GM19025 (cell line): Measurements from ENCODE around the gene ETHE1.
A peak's percentile ranks its signal among the peaks of the same experiment; 100 is the strongest.

Source experiments
- ATAC-seq: cut with Tn5 transposase; IDR thresholded peaks from one replicate; pipeline ENCODE4 v1.9.1; 2021; ENCODE audit warnings: mild to moderate bottlenecking, low read depth, moderate library complexity; ENCODE audit not compliant: unreplicated experiment

The ETHE1 gene, protein sequence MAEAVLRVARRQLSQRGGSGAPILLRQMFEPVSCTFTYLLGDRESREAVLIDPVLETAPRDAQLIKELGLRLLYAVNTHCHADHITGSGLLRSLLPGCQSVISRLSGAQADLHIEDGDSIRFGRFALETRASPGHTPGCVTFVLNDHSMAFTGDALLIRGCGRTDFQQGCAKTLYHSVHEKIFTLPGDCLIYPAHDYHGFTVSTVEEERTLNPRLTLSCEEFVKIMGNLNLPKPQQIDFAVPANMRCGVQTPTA

DNA sequence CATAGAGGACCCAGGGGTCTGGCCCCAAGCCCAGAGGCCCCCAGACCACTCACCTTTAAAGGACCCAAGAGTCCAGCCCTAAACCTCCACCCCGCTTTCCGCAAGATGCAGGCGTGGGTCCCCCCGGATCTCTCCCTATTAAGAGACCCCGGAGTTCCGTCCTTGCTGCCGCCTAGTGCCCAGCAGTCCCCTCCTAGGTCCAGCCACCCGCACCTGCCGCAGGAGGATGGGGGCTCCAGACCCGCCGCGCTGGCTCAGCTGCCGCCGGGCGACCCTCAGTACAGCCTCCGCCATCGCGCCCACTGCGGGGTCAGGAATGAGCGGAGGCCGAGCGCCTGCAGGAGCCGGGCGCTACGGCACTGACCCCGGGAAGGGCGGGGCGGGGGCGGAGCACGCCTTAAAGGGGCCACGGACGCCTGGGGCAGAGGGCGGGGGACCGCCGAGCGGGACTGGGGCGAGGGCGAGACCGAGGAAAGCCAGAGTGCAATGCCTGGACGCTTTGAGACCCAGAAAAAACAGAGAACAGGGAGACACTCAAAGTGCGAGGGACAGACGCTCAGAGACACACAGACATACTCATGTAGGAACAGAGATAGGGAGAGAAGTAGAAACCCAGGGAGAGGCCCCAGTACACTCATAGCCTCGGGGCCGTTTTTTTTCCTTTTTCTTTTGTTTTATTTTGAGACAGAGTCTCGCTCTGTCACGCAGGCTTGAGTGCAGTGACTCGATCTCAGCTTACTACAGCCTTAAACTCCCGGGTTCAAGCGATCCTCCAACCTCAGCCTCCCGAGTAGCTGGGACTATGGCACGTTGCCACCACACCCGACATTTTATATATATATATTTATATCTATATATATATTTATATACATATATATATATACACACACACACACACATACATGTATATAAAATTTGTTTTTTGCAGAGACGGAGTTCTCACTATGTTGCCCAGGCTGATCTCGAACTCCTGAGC is at the start of gene ETHE1:
Gene ETHE1, minus strand, starts transcription at position 318 of the 976 bp plus-strand sequence. Its CDS starts 24 bp downstream, at position 294.
- peak; percentile 85 for ATAC-seq

DNA sequence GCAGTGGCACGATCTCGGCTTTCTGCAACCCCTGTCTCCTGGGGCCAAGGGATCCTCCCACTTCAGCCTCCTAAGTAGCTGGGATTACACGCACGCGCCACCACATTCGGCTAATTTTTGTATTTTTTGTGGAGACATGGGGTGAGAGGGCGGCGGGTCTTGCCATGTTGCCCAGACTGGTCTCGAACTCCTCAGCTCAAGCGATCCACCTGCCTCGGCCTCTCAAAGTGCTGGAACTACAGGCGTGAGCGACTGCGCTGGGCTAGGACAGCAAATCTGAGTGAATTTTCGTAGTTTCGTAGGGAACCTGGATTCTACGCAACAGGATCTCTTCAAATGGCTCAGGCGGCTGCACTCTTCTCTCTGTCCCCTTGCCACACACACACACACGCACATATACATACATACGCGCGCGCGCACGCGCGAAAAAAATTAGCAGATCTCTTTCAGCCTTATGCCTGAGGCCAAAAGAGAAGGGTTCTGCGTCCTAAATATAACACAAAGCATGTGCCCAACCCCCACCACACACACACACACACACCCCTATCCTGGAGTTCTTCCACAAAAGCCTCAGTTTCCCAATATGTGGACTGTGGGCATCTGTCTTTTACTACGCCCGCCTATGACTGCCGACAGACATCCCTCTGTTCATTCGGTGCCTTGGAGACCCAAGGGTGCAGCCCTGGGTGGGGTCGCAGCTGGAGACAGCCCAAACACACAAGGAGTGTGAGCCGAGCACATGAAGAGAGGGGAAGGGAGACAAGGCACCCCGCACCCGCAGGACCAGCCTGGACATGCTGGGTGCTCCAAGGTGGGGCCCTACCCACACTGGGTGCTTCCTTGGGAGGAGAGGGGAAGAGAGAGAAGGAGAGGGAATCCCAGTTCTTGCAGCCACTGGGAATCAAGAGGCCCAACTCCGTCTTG is 49.2 kb upstream of the ETHE1 start:
- ATAC-seq, result no peak

DNA sequence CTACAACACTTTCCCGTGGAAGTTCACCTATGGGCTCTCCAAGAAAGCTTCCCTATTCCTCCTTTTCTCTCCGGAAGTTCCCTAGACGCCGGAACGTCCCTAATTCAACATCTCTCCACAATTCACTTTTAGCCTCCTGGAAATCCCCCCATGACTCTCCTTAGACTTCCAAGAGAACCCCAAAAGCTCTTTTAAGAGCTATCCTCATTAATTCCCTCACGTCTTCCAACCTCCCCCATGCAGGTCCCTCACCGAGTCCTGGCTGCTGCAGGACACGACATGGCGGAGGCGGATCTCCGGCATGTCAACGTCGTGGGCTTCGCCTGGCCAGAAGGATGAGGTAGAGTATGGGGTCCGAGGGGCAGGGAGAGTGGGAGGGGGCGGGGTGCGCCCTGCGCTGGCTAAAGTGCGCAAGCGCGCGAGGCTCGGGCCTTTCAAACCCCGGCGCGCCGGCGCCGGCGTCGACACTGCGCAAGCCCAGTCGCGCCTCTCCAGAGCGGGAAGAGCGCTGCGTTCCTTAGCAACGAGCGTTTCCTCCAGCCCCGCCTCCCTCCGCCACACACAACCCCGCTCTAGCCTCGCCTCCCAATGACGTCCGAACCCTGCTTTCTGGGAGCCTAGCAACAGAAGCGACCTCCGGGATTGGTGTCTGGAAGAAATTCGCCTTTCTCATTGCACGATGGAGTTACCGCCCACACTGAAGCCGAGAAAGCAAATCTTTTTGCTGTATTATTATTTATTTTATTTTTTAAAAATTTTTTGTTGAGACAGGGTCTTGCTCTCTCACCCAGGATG is 48.4 kb upstream of the ETHE1 start, which contains the start of the genes PINLYP and XRCC1:
Gene PINLYP, plus strand, starts transcription at position 646 of the 795 bp plus-strand sequence. CDS start 1,391 bp downstream, outside the sequence.
Gene XRCC1, minus strand, starts transcription at position 372 of the 795 bp plus-strand sequence. Its CDS starts 69 bp downstream, at position 303.
- ATAC-seq, result peak; percentile 95

DNA sequence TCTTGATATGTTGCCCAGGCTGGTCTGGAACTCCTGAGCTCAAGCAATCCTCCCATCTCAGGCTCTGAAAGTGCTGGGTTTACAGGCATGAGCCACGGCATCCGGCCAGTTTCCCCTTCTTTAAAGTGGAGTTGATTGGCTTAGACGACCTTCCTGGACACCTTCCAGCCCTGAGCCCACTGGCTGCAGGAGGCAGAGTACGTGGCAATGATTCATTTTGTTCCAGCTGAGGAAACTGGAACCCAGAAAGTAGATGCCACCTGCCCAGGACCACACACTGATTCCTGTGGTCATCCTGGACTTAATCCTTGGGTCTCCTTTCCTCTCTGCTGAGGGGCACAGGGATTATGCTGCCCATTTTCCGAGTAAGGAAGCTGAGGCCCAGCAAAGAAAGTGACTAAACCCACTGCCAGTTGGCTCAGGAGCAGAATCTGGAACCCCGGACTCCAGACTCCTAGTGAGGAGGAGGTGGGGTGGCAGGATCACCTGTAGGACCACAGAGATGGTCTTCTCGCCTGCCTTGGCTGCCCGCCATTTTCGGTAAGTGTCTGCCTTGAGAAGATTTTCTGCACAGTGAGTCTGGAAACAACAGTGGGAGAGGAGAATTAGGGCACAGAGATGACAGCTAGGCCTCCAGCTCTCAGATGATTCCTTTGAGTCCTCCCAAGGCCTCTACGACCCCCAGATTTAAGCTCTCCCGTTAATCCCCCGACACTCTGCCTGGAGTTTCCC is 47.6 kb upstream of the ETHE1 start:
- no peak for ATAC-seq

DNA sequence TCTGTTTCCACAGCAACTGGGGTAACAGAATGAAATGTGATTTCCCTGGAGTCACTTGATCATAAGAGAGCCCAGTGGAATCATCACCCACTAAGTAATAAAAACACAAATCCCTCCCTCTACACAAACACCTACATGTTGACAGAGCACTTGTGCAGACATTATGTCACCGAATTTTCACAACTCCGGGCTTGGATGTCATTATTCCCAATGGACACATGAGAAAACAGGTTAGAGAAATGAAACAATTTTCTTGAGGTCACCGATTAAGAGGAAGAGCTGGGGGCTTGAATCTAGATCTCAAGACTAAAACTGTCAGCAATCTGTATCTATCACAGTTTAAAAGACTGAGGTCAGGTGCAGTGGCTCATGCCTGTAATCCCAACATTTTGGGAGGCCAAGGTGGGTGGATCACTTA is 45.2 kb upstream of the ETHE1 start:
- ATAC-seq, result no peak

DNA sequence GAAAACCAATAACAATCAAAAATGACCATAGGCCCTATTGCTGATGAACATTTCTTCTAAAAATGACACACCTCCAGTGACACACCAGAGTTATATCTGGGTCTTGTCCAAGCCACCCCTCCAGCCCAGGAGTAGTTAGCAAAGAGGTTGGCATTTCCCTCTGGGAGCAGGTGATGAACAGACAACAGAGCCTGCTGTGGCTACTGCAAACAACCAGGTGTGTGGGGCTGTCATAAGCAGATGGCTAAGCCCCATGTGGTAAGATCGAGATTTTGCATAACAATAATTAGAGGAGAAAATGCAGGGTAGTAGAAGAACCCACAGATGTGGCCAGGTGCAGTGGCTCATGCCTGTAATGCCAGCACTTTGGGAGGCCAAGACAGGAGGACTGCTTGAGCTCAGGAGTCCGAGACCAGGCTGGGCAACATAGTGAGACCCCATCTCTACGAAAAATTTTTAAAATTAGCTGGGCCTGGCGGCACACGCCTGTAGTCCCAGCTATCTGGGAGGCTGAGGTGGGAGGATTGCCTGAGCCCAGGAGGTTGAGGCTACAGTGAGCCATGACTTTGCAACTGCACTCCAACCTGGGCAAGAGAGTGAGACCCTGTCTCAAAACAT is 43.3 kb upstream of the ETHE1 start:
- ATAC-seq, result no peak

DNA sequence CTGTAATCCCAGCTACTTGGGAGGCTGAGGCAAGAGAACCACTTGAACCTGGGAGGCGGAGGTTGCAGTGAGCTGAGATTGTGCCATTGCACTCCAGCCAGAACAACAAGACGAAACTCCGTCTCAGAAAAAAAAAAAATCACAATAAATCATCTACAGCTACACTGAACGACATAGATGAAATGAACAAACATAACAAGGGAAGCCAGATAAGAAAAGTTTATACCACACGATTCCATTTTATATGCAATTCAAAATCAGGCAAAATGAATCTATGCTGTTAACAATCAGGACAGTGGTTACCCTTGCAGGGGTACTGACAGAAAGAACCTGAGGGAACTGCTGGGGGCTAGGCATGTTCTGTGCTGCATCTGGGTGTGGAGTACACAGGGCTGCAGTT is 42.7 kb upstream of the ETHE1 start:
- no peak for ATAC-seq

DNA sequence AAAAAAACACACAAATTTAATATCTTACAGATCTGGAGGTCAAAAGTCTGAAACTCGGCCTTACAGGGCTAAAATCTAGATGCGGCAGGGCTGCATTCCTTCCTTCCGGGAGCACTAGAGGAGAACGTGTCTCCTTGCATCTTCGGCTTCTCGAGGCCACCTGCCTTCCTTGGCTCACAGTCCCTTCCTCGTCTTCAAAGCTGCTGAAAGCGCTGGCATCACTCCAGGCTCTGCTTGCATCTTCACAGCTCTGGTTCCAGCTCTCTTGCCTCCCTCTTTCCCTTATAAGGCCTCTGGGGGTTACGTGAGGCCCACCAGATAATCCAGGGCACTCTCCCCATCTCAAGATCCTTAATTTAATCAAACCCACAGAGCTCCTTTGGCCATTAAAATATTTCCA is 37.8 kb upstream of the ETHE1 start:
- ATAC-seq, result no peak

DNA sequence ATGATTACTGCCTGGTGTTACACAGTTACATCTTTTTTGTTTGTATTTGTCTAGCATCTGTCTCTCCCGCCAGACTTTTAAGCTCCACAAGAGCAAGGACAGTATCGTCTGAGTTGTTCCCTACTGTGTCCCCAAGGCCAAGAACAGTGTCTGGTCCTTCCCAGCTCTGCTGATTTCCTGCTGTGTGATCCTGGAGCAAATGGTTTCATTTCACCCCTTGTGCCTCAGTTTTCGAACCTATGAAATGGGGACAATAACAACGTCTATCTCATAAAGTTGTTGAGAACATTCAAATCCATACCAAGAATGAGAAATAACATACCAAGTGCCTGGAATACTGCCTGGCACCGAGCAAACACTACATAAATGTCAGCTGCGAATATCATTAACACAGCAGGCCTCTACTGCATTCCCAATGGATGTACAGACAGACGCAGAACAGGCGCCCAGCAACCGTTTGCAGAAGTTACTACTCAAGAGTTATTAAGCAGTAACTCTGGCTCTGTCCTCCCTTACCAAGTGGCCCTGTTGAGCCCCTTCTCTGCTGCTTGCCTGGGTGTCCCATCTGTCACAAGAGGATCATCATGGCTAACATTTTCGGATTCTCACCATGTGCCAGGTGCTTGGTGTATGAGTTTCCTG is 36.9 kb upstream of the ETHE1 start:
- no peak for ATAC-seq

DNA sequence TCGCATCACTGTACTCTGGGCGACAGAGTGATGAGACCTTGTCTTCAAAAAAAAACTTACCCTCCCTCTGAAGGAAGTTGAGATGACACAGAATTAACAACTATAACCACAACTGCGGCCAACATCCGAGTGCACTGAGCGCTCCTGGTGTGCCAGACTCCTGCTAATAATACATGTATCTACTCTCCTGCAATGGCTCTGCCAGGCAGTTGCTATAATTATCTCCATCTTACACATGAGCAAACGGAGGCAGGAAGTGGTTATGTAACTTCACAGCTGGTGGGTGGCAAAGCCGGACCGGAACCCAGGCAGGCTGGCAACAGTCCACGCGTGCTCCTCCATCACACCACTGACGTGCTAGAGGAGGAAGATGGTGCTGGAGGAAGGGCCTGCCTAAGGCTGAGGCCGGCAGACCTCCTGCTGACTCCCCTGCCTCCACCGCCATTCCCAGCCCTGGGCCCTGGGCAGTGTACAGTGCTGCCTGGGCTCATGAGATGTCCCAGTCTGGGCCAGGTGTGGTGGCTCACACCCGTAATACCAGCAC is 35.8 kb upstream of the ETHE1 start:
- ATAC-seq, result peak; percentile 69

DNA sequence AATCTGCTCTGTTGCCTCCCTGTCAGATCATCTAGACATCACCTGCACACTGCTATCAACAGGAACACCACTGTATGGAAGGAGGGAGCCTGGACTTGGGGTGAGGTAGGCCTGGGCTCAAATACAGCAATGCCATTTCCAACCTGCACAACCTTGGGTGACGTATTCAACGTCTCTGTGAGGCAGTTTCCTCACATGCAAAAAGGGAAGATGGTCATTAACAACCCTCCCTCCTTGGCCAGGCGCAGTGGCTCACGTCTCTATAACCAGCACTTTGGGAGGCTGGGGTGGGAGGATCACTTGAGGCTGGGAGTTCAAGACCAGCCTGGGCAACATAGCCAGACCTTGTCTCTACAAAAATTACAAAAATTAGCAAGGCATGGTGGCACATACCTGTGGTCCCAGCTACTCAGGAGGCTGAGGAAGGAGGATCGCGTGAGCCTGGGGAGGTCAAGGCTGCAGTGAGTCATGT is 35.3 kb upstream of the ETHE1 start:
- no peak for ATAC-seq

DNA sequence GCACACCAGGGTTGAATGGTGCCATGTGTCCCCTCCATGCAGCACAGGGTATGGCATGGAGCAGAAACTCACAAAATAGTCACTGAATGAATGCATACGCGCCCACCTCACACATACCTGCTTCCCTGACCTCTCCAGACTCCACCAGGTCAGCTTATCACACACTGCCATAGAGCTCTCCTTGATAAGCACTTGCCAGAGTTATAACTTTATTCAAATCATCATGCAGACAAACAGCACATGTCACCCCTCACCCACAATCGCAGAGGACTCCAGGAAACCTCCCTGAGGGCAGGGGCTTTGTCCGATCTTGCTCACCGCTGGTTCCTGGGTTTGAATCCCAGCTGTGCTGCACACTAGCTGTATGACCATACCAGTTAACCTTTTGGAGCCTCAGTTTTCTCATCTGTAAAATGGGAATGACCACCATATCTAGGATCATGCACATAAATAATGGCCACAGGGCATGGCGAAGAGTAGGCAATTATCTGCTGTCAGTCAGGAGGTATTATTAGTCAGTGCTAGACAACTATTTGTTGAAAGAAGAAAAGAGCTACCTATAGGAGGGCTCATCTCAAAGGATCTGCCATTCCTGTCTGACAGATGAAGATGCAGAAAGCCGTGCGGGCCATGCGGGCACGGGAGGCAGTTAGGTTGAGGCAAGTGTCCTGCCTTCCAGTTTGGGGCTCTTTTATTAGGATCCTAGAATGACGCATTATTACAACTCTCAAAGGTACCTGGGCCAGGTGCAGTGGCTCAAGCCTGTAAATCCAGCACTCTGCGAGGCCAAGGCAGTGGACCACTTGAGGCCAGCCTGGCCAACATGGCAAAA is 34.4 kb upstream of the ETHE1 start:
- no peak for ATAC-seq

DNA sequence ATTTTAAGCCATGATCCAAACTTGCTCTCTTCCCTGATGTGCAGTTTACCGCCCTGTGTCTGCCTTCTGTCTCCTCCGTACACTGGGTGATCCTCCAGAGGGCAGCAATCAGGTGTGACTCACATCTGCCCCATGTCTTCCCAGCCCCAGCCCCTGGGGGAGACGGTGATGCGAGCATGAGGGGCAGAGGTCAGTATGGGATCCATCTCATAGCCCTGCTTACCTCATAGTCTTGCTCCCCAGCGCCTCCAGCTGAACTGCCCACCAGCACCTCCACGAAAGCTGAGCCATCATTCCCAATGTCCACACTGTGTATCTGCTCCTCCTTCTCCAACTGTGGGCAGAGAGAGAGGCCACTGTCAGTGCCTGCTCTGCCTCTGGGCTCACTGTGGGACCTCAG is 33.7 kb upstream of the ETHE1 start:
- ATAC-seq, result no peak

DNA sequence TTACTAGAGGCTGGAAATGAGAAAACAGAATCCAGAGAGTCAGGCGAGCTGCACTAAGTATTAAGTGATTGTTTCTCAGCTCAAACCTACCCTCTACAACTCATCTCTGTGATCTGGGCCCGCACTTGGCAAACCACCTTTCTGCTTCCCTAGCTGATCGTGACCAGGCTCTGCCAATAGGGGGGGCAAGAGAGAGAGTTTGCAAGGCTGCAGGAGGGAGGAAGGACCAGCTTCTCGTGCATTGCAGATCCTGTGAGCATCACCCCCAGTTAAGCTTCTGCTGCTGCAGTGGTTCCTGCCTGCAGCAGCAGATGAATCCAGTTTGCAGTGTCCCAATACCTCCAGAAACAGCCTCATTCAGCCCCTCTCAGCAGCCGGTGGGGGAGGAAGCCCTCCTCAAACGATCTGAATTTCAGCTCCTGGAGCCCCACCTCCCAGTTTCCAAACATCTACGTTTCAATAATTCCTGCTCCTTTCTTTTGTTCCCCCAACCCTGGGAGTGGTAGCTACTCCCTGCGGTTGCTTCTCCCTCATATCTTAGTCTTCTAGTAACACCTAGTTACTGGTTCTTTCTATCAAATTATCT is 28.3 kb upstream of the ETHE1 start:
- no peak for ATAC-seq

DNA sequence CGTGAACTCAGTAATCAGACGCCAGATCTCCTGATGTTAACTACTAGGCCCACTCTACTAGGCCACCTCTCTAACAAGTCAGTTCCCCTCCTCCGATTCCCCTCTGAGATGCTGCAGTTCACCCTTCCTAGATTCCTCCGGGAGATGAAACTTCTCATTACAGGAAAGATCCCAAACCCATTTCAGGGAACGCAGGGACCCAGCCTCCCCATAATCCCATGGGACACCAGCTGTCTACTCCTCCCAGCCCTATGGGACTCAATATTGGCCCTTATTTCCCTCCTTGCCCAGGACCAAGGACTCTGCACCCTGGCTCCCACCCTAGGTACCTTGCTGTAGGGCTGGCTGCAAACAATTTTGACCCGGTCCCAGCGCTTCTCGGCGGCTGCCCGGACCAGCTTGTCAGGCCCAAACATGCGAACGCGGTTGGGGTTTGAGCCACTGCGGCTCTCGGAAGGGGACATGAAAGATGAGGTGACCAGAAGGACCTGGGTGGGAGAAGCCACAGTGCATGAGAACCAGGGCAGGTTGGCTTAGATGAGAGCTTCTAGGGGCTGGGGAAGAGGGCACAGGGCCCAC is 27.4 kb upstream of the ETHE1 start:
- ATAC-seq, result no peak

DNA sequence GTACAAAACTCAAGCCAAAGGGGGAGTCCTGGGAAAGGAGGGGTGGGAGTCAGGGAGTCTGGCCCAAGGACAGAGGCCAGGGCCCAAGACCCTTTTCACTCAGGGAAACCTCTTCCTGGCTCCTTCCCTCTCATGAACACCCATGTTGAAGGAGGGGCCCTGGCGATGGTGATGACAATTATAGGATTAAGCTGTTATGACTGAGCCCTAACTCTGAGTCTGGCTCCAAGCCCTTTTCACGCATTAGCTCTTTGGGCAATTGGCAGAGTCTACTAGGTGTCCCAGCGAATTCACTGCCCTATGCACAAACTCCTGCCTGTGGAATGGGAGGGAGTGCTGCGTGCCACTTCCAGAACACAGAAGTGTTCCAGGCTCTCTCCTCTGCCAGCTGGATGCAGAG is 26.7 kb upstream of the ETHE1 start:
- no peak for ATAC-seq
